Colonic mucosa (tissue), 4 donors: ENCODE results near the gene KIAA0408. TPM values are rescaled to one million over a fixed set of nuclear protein-coding genes. Genes with fewer than 3 reads are reported as not detected.
"Not testable (repeated sequence)": the region's sequence is repeated elsewhere in the genome, so short reads cannot be mapped to it uniquely, and the experiment has no call there.

Source experiments
- DNase-seq: peaks from one replicate; pipeline ENCODE4 v3.0.0-alpha.2; 2020
- H3K27ac ChIP-seq: fragments of 200-600 bp; one replicate; pipeline ENCODE4 v1.8.0; 2021
- H3K27me3 ChIP-seq: fragments of 200-600 bp; one replicate; pipeline ENCODE4 v1.8.0; 2021
- H3K36me3 ChIP-seq: fragments of 200-600 bp; one replicate; pipeline ENCODE4 v1.8.0; 2021
- H3K4me1 ChIP-seq: fragments of 200-600 bp; one replicate; pipeline ENCODE4 v1.8.0; 2021; ENCODE audit warnings: mild to moderate bottlenecking
- H3K4me3 ChIP-seq: fragments of 200-600 bp; one replicate; pipeline ENCODE4 v1.8.0; 2021
- H3K9ac ChIP-seq, 2 donors: one replicate each; pipeline ENCODE4 v1.7.0; 2013; ENCODE audit warnings: control low read depth in 2 of 2, low read depth in 2 of 2, low read length in 2 of 2
- H3K9me3 ChIP-seq: fragments of 200-600 bp; one replicate; pipeline ENCODE4 v1.8.0; 2021
- CTCF ChIP-seq: fragments of 200-600 bp; IDR thresholded peaks from one replicate; pipeline ENCODE4 v1.8.0; 2022; ENCODE audit warnings: antibody characterized with exemption, mild to moderate bottlenecking
- intact Hi-C: fragments of 100-400 bp; cut with DNase I; formaldehyde crosslinking; loops from one replicate; pipeline ENCODE4 v1.14.1; 2022
- total RNA-seq, 2 donors: library from RNA; stranded (reverse); fragmentation: NEBNext Ultra II Directional in 1 of 2; extraction: Animal tissue kit (Norgen Biotek cat#: 25700) in 1 of 2; gene quantifications; one replicate each; pipeline ENCODE4 v1.2.1, GENCODE V29; 2021
- donor health status: healthy.
- donor health status: DM: no; HTN: no; CAD: no.
- donor health status: DM: no; HTN: no; CAD: no.

The KIAA0408 gene
- total RNA-seq, 2 donors from 2014 or later: 1.6 to 2.7 TPM

- H3K4me1 ChIP-seq: no peaks in the 10 kb centered on the region
- no peaks in the 10 kb centered on the region for H3K36me3 ChIP-seq
Observed at GRCh38 chr6:127436578-127437110, 22.5 kb downstream of the KIAA0408 start.

GRCh38 chr6:127435626-127436220, 23.5 kb downstream of the KIAA0408 start:
- Histone ChIP-seq H3K36me3 (no peaks in the 10 kb centered on the region), H3K4me1 (no peaks in the 10 kb centered on the region), H3K9me3 (no peaks in the 10 kb centered on the region), H3K4me3 (no peak overlapping the region), H3K27me3 (no peaks in the 10 kb centered on the region), H3K27ac (no peak overlapping the region), H3K9ac (no peak overlapping the region)
- DNase-seq: no peak
- no peak for TF ChIP-seq CTCF
- intact Hi-C loops: no loop called here

More at GRCh38 chr6:127436578-127437110, 22.5 kb downstream of the KIAA0408 start:
- H3K9me3 ChIP-seq: no peaks in the 10 kb centered on the region
- no peak overlapping the region for H3K27ac ChIP-seq
- no peak overlapping the region for H3K9ac ChIP-seq
- intact Hi-C loops: no loop called here
- no peak for DNase-seq
- no peak for TF ChIP-seq CTCF
- no peak overlapping the region for H3K4me3 ChIP-seq
- H3K27me3 ChIP-seq: no peaks in the 10 kb centered on the region

- H3K27me3 ChIP-seq: no peaks in the 10 kb centered on the region
- H3K9ac ChIP-seq: no peak overlapping the region
- H3K4me3 ChIP-seq: no peak overlapping the region
- H3K36me3 ChIP-seq: no peaks in the 10 kb centered on the region
- intact Hi-C loops: no loop called here
- no peaks in the 10 kb centered on the region for H3K9me3 ChIP-seq
- H3K27ac ChIP-seq: no peak overlapping the region
- no peak for TF ChIP-seq CTCF
- no peaks in the 10 kb centered on the region for H3K4me1 ChIP-seq
- DNase-seq: no peak
Observed at GRCh38 chr6:127434651-127435050, 24.5 kb downstream of the KIAA0408 start.

GRCh38 chr6:127428562-127428961, 30.6 kb downstream of the KIAA0408 start:
- H3K4me3 ChIP-seq, H3K4me1 ChIP-seq, H3K9me3 ChIP-seq, H3K27ac ChIP-seq, intact Hi-C loops, DNase-seq, H3K9ac ChIP-seq, H3K36me3 ChIP-seq, H3K27me3 ChIP-seq: not testable (repeated sequence)

GRCh38 chr6:127423921-127424320, 35.3 kb downstream of the KIAA0408 start:
- H3K9me3 ChIP-seq: no peaks in the 10 kb centered on the region
- H3K27ac ChIP-seq: no peak overlapping the region
- no peaks in the 10 kb centered on the region for H3K4me1 ChIP-seq
- no peak overlapping the region for H3K9ac ChIP-seq
- no peak for TF ChIP-seq CTCF
- H3K36me3 ChIP-seq: no peaks in the 10 kb centered on the region
- H3K4me3 ChIP-seq: no peak overlapping the region
- DNase-seq: no peak
- no peaks in the 10 kb centered on the region for H3K27me3 ChIP-seq
- intact Hi-C loops: loop anchor here (5.0 kb wide), 2 partner anchors 82 to 122 kb away; partner anchors contain the start of gene ECHDC1

GRCh38 chr6:127421164-127421563, 38.0 kb downstream of the KIAA0408 start:
- not testable (repeated sequence) for H3K9me3 ChIP-seq, H3K4me1 ChIP-seq, H3K4me3 ChIP-seq, DNase-seq, H3K36me3 ChIP-seq, H3K27ac ChIP-seq, H3K9ac ChIP-seq, H3K27me3 ChIP-seq
- intact Hi-C loops: loop anchor here (5.0 kb wide), 2 partner anchors 79 to 119 kb away; partner anchors contain the start of gene ECHDC1
